BLaER1 treated with 17β-estradiol and CSF1 and Interleukin-3, amounts not matched to agents 10 nM and 100 nM (cell line): ENCODE results near the gene PTK7.

ENCODE experiments used
- H3K27ac ChIP-seq, 11 experiments: shearing (Covaris generic); formaldehyde crosslinking; 2 replicates each; pipeline ENCODE4 v1.8.1; 2022
- H3K27me3 ChIP-seq, 11 experiments: shearing (Covaris generic); formaldehyde crosslinking; 2 replicates each; pipeline ENCODE4 v1.8.1; 2022
- H3K36me3 ChIP-seq, 11 experiments: shearing (Covaris generic); formaldehyde crosslinking; 2 replicates each; pipeline ENCODE4 v1.8.1; 2022
- H3K4me1 ChIP-seq, 10 experiments: shearing (Covaris generic); formaldehyde crosslinking; 2 replicates each; pipeline ENCODE4 v1.8.1; 2022
- H3K4me2 ChIP-seq, 11 experiments: shearing (Covaris generic); formaldehyde crosslinking; 2 replicates each; pipeline ENCODE4 v1.8.1; 2022
- H3K4me3 ChIP-seq, 10 experiments: shearing (Covaris generic); formaldehyde crosslinking; 2 replicates each; pipeline ENCODE4 v1.8.1; 2022
- H3K9ac ChIP-seq, 11 experiments: shearing (Covaris generic); formaldehyde crosslinking; 2 replicates each; pipeline ENCODE4 v1.8.1; 2022
- H3K9me3 ChIP-seq, 11 experiments: shearing (Covaris generic); formaldehyde crosslinking; replicated peaks in 1 of 11; 2 replicates each; pipeline ENCODE4 v1.8.1; 2022
- H4K20me1 ChIP-seq, 11 experiments: shearing (Covaris generic); formaldehyde crosslinking; 2 replicates each; pipeline ENCODE4 v1.8.1; 2022
- Cebpa-rat ChIP-seq, 11 experiments: shearing (Covaris generic); IDR thresholded peaks; 2 replicates each; pipeline ENCODE4 v1.8.1; 2022

Gene PTK7

GRCh38 chr6:43095939-43096338 is 19.8 kb downstream of the PTK7 start:
- H3K27me3 ChIP-seq, result no peaks in the 10 kb centered on the region
- H3K9ac ChIP-seq, result peak overlapping the region in 9 of 11 experiments; percentile 9 to 59 (median 38); a peak in 12 of 22 replicates
- peak overlapping the region; percentile 32 to 73 (median 65) for H3K4me2 ChIP-seq
- H3K9me3 ChIP-seq, result no peaks in the 10 kb centered on the region
- no peak overlapping the region for H3K4me3 ChIP-seq
- H4K20me1 ChIP-seq, result peaks cover 0 to 76% (median 47%) of the 10 kb centered on the region in 11 experiments; a peak in 15 of 22 replicates
- H3K36me3 ChIP-seq, result 0 out of 22 replicates have a peak, but pooled peaks cover 0 to 6% (median 0%) of the 10 kb centered on the region in 11 experiments
- no peak for TF ChIP-seq Cebpa-rat (IDR thresholded peaks at IDR 0.05)
- peaks cover 17 to 47% (median 35%) of the 10 kb centered on the region in 10 experiments for H3K4me1 ChIP-seq
- H3K27ac ChIP-seq, result peak overlapping the region in 8 of 11 experiments; percentile 4 to 59 (median 32); a peak in 10 of 22 replicates

GRCh38 chr6:43096451-43097097 is 20.5 kb downstream of the PTK7 start:
- Histone ChIP-seq H3K9me3 (no peaks in the 10 kb centered on the region), H3K9ac (peak overlapping the region in 9 of 11 experiments; percentile 9 to 59 (median 38); a peak in 9 of 22 replicates), H3K4me2 (peak overlapping the region; percentile 32 to 73 (median 65)), H3K4me1 (peaks cover 13 to 41% (median 29%) of the 10 kb centered on the region in 10 experiments), H3K36me3 (0 out of 22 replicates have a peak, but pooled peaks cover 0 to 6% (median 0%) of the 10 kb centered on the region in 11 experiments), H3K4me3 (no peak overlapping the region), H4K20me1 (peaks cover 0 to 76% (median 47%) of the 10 kb centered on the region in 11 experiments; a peak in 14 of 22 replicates), H3K27me3 (no peaks in the 10 kb centered on the region), H3K27ac (peak overlapping the region in 8 of 11 experiments; percentile 10 to 59 (median 32); a peak in 11 of 22 replicates)
- no peak for TF ChIP-seq Cebpa-rat (IDR thresholded peaks at IDR 0.05)

GRCh38 chr6:43097098-43097489 is 21.0 kb downstream of the PTK7 start:
- no peak overlapping the region for H3K4me3 ChIP-seq
- peak overlapping the region; percentile 32 to 73 (median 65); a peak in 20 of 22 replicates for H3K4me2 ChIP-seq
- peaks cover 13 to 39% (median 28%) of the 10 kb centered on the region in 10 experiments for H3K4me1 ChIP-seq
- H3K27ac ChIP-seq, result peak overlapping the region in 7 of 11 experiments; percentile 10 to 59 (median 34); a peak in 4 of 22 replicates
- H4K20me1 ChIP-seq, result peaks cover 0 to 76% (median 43%) of the 10 kb centered on the region in 11 experiments; a peak in 14 of 22 replicates
- H3K9me3 ChIP-seq, result no peaks in the 10 kb centered on the region
- TF ChIP-seq Cebpa-rat (IDR thresholded peaks at IDR 0.05), result no peak
- 0 out of 22 replicates have a peak, but pooled peaks cover 0 to 6% (median 0%) of the 10 kb centered on the region in 11 experiments for H3K36me3 ChIP-seq
- H3K9ac ChIP-seq, result peak overlapping the region in 5 of 11 experiments; percentile 9 to 55 (median 40); a peak in 5 of 22 replicates
- no peaks in the 10 kb centered on the region for H3K27me3 ChIP-seq

GRCh38 chr6:43097502-43097901 is 21.4 kb downstream of the PTK7 start:
- H3K4me1 ChIP-seq, result peaks cover 13 to 42% (median 30%) of the 10 kb centered on the region in 10 experiments
- no peak for TF ChIP-seq Cebpa-rat (IDR thresholded peaks at IDR 0.05)
- no peak overlapping the region for H3K4me3 ChIP-seq
- H3K36me3 ChIP-seq, result 0 out of 22 replicates have a peak, but pooled peaks cover 0 to 6% (median 0%) of the 10 kb centered on the region in 11 experiments
- H3K9me3 ChIP-seq, result no peaks in the 10 kb centered on the region
- 0 out of 22 replicates have a peak overlapping the region, but pooled peaks of 1 of the 11 experiments have one; percentile 59 for H3K27ac ChIP-seq
- H3K9ac ChIP-seq, result no peak overlapping the region
- H4K20me1 ChIP-seq, result peaks cover 0 to 76% (median 39%) of the 10 kb centered on the region in 11 experiments; a peak in 14 of 22 replicates
- no peaks in the 10 kb centered on the region for H3K27me3 ChIP-seq
- H3K4me2 ChIP-seq, result peak overlapping the region in 5 of 11 experiments; percentile 12 to 73 (median 59); a peak in 2 of 22 replicates

- H3K4me2 ChIP-seq, result no peak overlapping the region
- no peak for TF ChIP-seq Cebpa-rat (IDR thresholded peaks at IDR 0.05)
- no peak overlapping the region for H3K4me3 ChIP-seq
- no peaks in the 10 kb centered on the region for H3K9me3 ChIP-seq
- H4K20me1 ChIP-seq, result peaks cover 0 to 50% (median 21%) of the 10 kb centered on the region in 11 experiments; a peak in 14 of 22 replicates
- H3K9ac ChIP-seq, result no peak overlapping the region
- H3K27me3 ChIP-seq, result no peaks in the 10 kb centered on the region
- H3K4me1 ChIP-seq, result peaks cover 6 to 24% (median 17%) of the 10 kb centered on the region in 10 experiments
- peaks cover 0 to 9% (median 0%) of the 10 kb centered on the region in 11 experiments; a peak in 3 of 22 replicates for H3K36me3 ChIP-seq
- no peak overlapping the region for H3K27ac ChIP-seq
These were observed 25.4 kb downstream of the PTK7 start for GRCh38 chr6:43101497-43101896.

GRCh38 chr6:43103253-43103876 is 27.3 kb downstream of the PTK7 start:
- Histone ChIP-seq H3K4me2 (no peak overlapping the region), H3K27me3 (no peaks in the 10 kb centered on the region), H3K4me1 (peaks cover 0 to 11% (median 6%) of the 10 kb centered on the region in 10 experiments; a peak in 7 of 20 replicates), H4K20me1 (peaks cover 0 to 36% (median 9%) of the 10 kb centered on the region in 11 experiments; a peak in 11 of 22 replicates), H3K9ac (0 out of 22 replicates have a peak overlapping the region, but pooled peaks of 1 of the 11 experiments have one; percentile 8), H3K9me3 (no peaks in the 10 kb centered on the region), H3K36me3 (peaks cover 0 to 16% (median 0%) of the 10 kb centered on the region in 11 experiments; a peak in 6 of 22 replicates), H3K27ac (no peak overlapping the region), H3K4me3 (no peak overlapping the region)
- TF ChIP-seq Cebpa-rat (IDR thresholded peaks at IDR 0.05), result no peak

- Histone ChIP-seq H3K36me3 (peaks cover 0 to 16% (median 0%) of the 10 kb centered on the region in 11 experiments; a peak in 6 of 22 replicates), H3K27ac (no peak overlapping the region), H3K4me2 (no peak overlapping the region), H3K9ac (no peak overlapping the region), H3K9me3 (no peaks in the 10 kb centered on the region), H3K4me3 (no peak overlapping the region), H4K20me1 (peaks cover 0 to 46% (median 9%) of the 10 kb centered on the region in 11 experiments; a peak in 10 of 22 replicates), H3K27me3 (no peaks in the 10 kb centered on the region), H3K4me1 (peaks cover 0 to 8% (median 6%) of the 10 kb centered on the region in 10 experiments; a peak in 7 of 20 replicates)
- TF ChIP-seq Cebpa-rat (IDR thresholded peaks at IDR 0.05), result no peak
These were observed 29.6 kb downstream of the PTK7 start for GRCh38 chr6:43105538-43106222.

- Histone ChIP-seq H4K20me1 (peaks cover 0 to 37% (median 9%) of the 10 kb centered on the region in 11 experiments; a peak in 10 of 22 replicates), H3K4me3 (no peak overlapping the region), H3K27me3 (no peaks in the 10 kb centered on the region), H3K27ac (no peak overlapping the region), H3K9ac (no peak overlapping the region), H3K36me3 (peaks cover 0 to 16% (median 0%) of the 10 kb centered on the region in 11 experiments; a peak in 6 of 22 replicates), H3K4me1 (peaks cover 0 to 14% (median 2%) of the 10 kb centered on the region in 10 experiments; a peak in 10 of 20 replicates), H3K9me3 (no peaks in the 10 kb centered on the region), H3K4me2 (no peak overlapping the region)
- TF ChIP-seq Cebpa-rat (IDR thresholded peaks at IDR 0.05), result no peak
These were observed 31.4 kb downstream of the PTK7 start for GRCh38 chr6:43107344-43108062.
